Loucy (cell line): ENCODE data around the gene IFNG-AS1.

ENCODE experiments used
- H2AFZ ChIP-seq: fragments of 200-600 bp; sonication (generic); 2 replicates; pipeline ENCODE4 v1.6.0; 2016; ENCODE audit warnings: antibody characterized with exemption, mild to moderate bottlenecking, low read length, moderate library complexity
- H3F3A ChIP-seq: fragments of 200-600 bp; 2 replicates; pipeline ENCODE4 v1.6.0; 2016; ENCODE audit warnings: antibody characterized with exemption, low read depth, mild to moderate bottlenecking
- H3K27me3 ChIP-seq: fragments of 200-600 bp; sonication (generic); 2 replicates; pipeline ENCODE4 v1.6.1; 2014; ENCODE audit warnings: low read length, mild to moderate bottlenecking; ENCODE audit not compliant: insufficient read depth, poor library complexity, severe bottlenecking
- H3K36me3 ChIP-seq: fragments of 200-600 bp; sonication (generic); 2 replicates; pipeline ENCODE4 v1.6.1; 2016; ENCODE audit warnings: low read length; ENCODE audit not compliant: insufficient read depth
- H3K4me1 ChIP-seq: fragments of 200-600 bp; sonication (generic); 2 replicates; pipeline ENCODE4 v1.5.1; 2014; ENCODE audit warnings: low read length, mild to moderate bottlenecking; ENCODE audit not compliant: insufficient read depth, poor library complexity, severe bottlenecking
- H3K4me2 ChIP-seq: fragments of 200-600 bp; sonication (generic); 2 replicates; pipeline ENCODE4 v1.6.0; 2014; ENCODE audit warnings: antibody characterized with exemption, low read length, low read depth, mild to moderate bottlenecking; ENCODE audit not compliant: poor library complexity, severe bottlenecking
- H3K4me3 ChIP-seq: fragments of 200-600 bp; sonication (generic); 2 replicates; pipeline ENCODE4 v1.5.1; 2014; ENCODE audit warnings: low read length, mild to moderate bottlenecking, mixed read lengths; ENCODE audit not compliant: poor library complexity, severe bottlenecking
- H3K79me2 ChIP-seq: fragments of 200-600 bp; sonication (generic); 2 replicates; pipeline ENCODE4 v1.6.1; 2014; ENCODE audit warnings: low read length; ENCODE audit not compliant: insufficient read depth
- H3K9ac ChIP-seq: fragments of 200-600 bp; sonication (generic); 2 replicates; pipeline ENCODE4 v1.6.0; 2014; ENCODE audit warnings: mild to moderate bottlenecking, low read depth, low read length, moderate library complexity; ENCODE audit not compliant: poor library complexity, severe bottlenecking
- H3K9me2 ChIP-seq: fragments of 200-600 bp; sonication (generic); replicated peaks from 2 replicates; pipeline ENCODE4 v1.6.1; 2016; ENCODE audit warnings: low read depth, low read length, mixed read lengths
- H3K9me3 ChIP-seq: fragments of 200-600 bp; sonication (generic); 2 replicates; pipeline ENCODE4 v1.6.1; 2014; ENCODE audit warnings: mild to moderate bottlenecking, antibody characterized with exemption, low read length, low read depth; ENCODE audit not compliant: insufficient read depth
- H4K20me1 ChIP-seq: fragments of 200-600 bp; sonication (generic); 2 replicates; pipeline ENCODE4 v1.6.0; 2014; ENCODE audit warnings: antibody characterized with exemption, low read length, mild to moderate bottlenecking; ENCODE audit not compliant: insufficient read depth, poor library complexity, severe bottlenecking
- EZH2phosphoT487 ChIP-seq: fragments of 200-600 bp; IDR thresholded peaks from 2 replicates; pipeline ENCODE4 v1.6.1; 2018; ENCODE audit warnings: antibody characterized with exemption, mild to moderate bottlenecking, moderate library complexity, borderline replicate concordance
- TF ChIP-seq, protein P1 (sequence below): fragments of 200-600 bp; sonication (generic); conservative IDR thresholded peaks from 2 replicates; pipeline ENCODE4 v1.5.1; 2014; ENCODE audit warnings: mild to moderate bottlenecking, antibody characterized with exemption, low read length

IFNG-AS1 gene

DNA sequence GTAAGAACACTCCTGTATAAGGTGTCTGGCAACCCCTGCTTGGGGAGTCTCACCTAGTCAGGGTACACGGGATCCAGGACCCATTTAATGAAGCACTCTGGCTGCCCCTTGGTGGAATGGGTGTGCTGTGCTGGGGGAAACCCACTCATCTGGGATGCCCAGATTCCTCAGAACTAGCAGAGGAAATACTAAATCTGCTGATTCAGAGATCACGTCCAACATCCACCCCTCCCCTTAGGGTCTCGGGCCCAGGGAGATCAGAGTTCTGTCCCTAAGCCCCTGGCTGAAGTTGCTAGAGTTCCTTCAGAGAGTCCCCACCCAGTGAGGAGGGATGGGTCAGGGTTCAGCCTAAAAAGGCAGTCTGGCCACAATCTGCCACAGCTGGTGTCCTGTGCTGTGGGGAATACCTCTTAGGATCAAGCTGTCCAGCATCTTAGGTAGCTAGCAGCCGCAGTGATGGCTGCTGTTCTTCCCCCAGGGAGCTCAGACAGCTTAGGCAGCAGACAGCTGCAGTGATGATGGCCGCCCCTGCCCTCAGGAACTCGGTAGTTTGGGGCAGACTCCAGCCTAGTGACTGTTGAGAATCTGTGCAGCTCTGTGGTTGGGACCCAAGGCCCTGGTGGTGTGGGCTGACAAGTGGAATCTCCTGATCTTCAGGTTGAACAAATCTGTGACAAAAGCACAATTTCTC, 74.8 kb downstream of the IFNG-AS1 start:
- Histone ChIP-seq H3K27me3 (no peaks in the 10 kb centered on the region), H2AFZ (no peak overlapping the region), H3K79me2 (no peaks in the 10 kb centered on the region), H3K4me2 (no peak overlapping the region), H3K36me3 (no peaks in the 10 kb centered on the region), H3K4me1 (no peaks in the 10 kb centered on the region), H3K9me3 (peaks cover 5% of the 10 kb centered on the region; the same call in 1 of the 2 replicates), H4K20me1 (no peaks in the 10 kb centered on the region), H3F3A (no peaks in the 10 kb centered on the region), H3K4me3 (no peak overlapping the region), H3K9me2 (no peaks in the 10 kb centered on the region), H3K9ac (no peak overlapping the region)
- TF ChIP-seq, protein P1, sequence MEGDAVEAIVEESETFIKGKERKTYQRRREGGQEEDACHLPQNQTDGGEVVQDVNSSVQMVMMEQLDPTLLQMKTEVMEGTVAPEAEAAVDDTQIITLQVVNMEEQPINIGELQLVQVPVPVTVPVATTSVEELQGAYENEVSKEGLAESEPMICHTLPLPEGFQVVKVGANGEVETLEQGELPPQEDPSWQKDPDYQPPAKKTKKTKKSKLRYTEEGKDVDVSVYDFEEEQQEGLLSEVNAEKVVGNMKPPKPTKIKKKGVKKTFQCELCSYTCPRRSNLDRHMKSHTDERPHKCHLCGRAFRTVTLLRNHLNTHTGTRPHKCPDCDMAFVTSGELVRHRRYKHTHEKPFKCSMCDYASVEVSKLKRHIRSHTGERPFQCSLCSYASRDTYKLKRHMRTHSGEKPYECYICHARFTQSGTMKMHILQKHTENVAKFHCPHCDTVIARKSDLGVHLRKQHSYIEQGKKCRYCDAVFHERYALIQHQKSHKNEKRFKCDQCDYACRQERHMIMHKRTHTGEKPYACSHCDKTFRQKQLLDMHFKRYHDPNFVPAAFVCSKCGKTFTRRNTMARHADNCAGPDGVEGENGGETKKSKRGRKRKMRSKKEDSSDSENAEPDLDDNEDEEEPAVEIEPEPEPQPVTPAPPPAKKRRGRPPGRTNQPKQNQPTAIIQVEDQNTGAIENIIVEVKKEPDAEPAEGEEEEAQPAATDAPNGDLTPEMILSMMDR: no peak
- no peak for TF ChIP-seq EZH2phosphoT487

GRCh38 chr12:68065163-68065562, 75.9 kb downstream of the IFNG-AS1 start:
- no peak overlapping the region for H3K4me2 ChIP-seq
- H3K27me3 ChIP-seq: no peaks in the 10 kb centered on the region

DNA sequence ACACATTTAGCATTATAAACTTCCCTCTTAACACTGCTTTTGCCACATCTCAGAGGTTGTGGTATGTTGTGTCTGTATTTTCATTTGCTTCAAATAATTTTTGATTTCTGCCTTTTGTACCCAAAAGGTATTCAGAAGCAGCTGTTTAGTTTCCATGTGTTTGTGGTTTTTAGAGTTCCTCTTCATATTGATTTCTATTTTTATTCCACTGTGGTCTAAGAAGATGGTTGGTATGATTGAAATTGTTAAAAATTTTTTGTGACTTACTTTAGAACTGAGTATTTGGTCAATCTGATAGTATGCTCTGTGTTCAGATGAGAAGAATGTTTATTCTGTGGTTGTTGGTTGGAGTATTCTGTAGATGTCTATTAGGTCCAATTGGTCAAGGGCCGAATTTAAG, 76.4 kb downstream of the IFNG-AS1 start:
- TF ChIP-seq EZH2phosphoT487: no peak
- TF ChIP-seq, protein P1: no peak
- Histone ChIP-seq H3K9me2 (no peaks in the 10 kb centered on the region), H3K4me3 (no peak overlapping the region), H3K9ac (no peak overlapping the region), H3K4me1 (no peaks in the 10 kb centered on the region), H2AFZ (no peak overlapping the region), H3F3A (no peaks in the 10 kb centered on the region), H3K27me3 (no peaks in the 10 kb centered on the region), H3K4me2 (no peak overlapping the region), H3K9me3 (peaks cover 5% of the 10 kb centered on the region; the same call in 1 of the 2 replicates), H3K79me2 (no peaks in the 10 kb centered on the region), H3K36me3 (no peaks in the 10 kb centered on the region), H4K20me1 (no peaks in the 10 kb centered on the region)

More at GRCh38 chr12:68065163-68065562, 75.9 kb downstream of the IFNG-AS1 start:
- Histone ChIP-seq H3K79me2 (no peaks in the 10 kb centered on the region), H3F3A (no peaks in the 10 kb centered on the region), H4K20me1 (no peaks in the 10 kb centered on the region), H3K9me3 (peaks cover 5% of the 10 kb centered on the region; the same call in 1 of the 2 replicates), H3K36me3 (no peaks in the 10 kb centered on the region), H3K9me2 (no peaks in the 10 kb centered on the region), H3K4me1 (no peaks in the 10 kb centered on the region), H3K9ac (no peak overlapping the region), H3K4me3 (no peak overlapping the region), H2AFZ (no peak overlapping the region)
- no peak for TF ChIP-seq EZH2phosphoT487
- TF ChIP-seq, protein P1: no peak
